Gastrocnemius medialis (tissue), 4 donors: ENCODE measurements around the gene RFC4. TPM values are rescaled to one million over a fixed set of nuclear protein-coding genes. Genes with fewer than 3 reads are reported as not detected.

Experiments
- ATAC-seq, 2 donors: fragments of 150-250 bp; one replicate each; pipeline ENCODE4 v1.9.1; 2016
- DNase-seq, 2 donors: peaks; one replicate each; pipeline ENCODE4 v3.0.0-alpha.2; 2019
- H3K27ac ChIP-seq, 4 donors: fragments of 200-600 bp; sonication (generic); 1 replicate in 1 of 4; 2 replicates in 3 of 4; pipeline ENCODE4 v1.5.1; 2016 to 2018; ENCODE audit warnings: mild to moderate bottlenecking in 2 of 4, moderate library complexity in 1 of 4
- H3K27me3 ChIP-seq, 3 donors: fragments of 200-600 bp; sonication (generic) in 2 of 3; 1 replicate in 1 of 3; 2 replicates in 2 of 3; pipeline versions ENCODE4 v1.5.1 to v1.6.0; 2016 to 2019; ENCODE audit warnings: mild to moderate bottlenecking in 1 of 3, moderate library complexity in 1 of 3
- H3K36me3 ChIP-seq, 2 donors: fragments of 200-600 bp; sonication (generic) in 1 of 2; one replicate each; pipeline ENCODE4 v1.5.1; 2017 to 2018
- H3K4me1 ChIP-seq, 2 donors: fragments of 200-600 bp; sonication (generic) in 1 of 2; one replicate each; pipeline ENCODE4 v1.5.1; 2016 to 2017; ENCODE audit warnings: mild to moderate bottlenecking in 2 of 2
- H3K4me3 ChIP-seq, 4 donors: fragments of 200-600 bp; sonication (generic) in 3 of 4; 1 replicate in 1 of 4; 2 replicates in 3 of 4; pipeline ENCODE4 v1.5.1; 2016 to 2019; ENCODE audit warnings: mild to moderate bottlenecking in 2 of 4
- H3K9me3 ChIP-seq, 3 donors: fragments of 200-600 bp; sonication (generic) in 2 of 3; 1 replicate in 1 of 3; 2 replicates in 2 of 3; pipeline ENCODE4 v1.5.1; 2016 to 2019
- CTCF ChIP-seq, 5 experiments: fragments of 450-650 bp in 3 of 5; fragments of 200-600 bp in 2 of 5; sonication (generic) in 2 of 5; IDR thresholded peaks in 4 of 5; conservative IDR thresholded peaks in 1 of 5; 1 replicate in 4 of 5; 2 replicates in 1 of 5; pipeline ENCODE4 v1.5.1; 2016 to 2019; ENCODE audit warnings: antibody characterized with exemption in 5 of 5, mild to moderate bottlenecking in 3 of 5, moderate library complexity in 3 of 5
- POLR2A ChIP-seq, 2 donors: fragments of 450-650 bp; IDR thresholded peaks; one replicate each; pipeline ENCODE4 v1.6.1; 2017; ENCODE audit warnings: antibody characterized with exemption in 2 of 2, mild to moderate bottlenecking in 2 of 2, moderate library complexity in 2 of 2
- in situ Hi-C, 4 donors: fragments of 200-750 bp; cut with MboI; loops; one replicate each; pipeline versions ENCODE4 v1.15.0 to v1.8.0; 2017; ENCODE audit warnings: low sequenced_read_pairs in 4 of 4
- intact Hi-C: fragments of 100-400 bp; cut with DNase I; formaldehyde crosslinking; loops from one replicate; pipeline ENCODE4 v1.15.1; 2023; ENCODE audit warnings: low total_unique reads
- total RNA-seq, 4 donors: library from RNA; depleted of rRNA; stranded (reverse); fragments of >200 nt; gene quantifications; one replicate each; pipeline versions ENCODE4 v1.1.0 to v1.2.3, GENCODE V29; 2016

Gene RFC4
- total RNA-seq, 4 donors from 2014 or later: 4.5 to 15.1 (median 7.3) TPM

GRCh38 chr3:186789554-186790260, 16.6 kb downstream of the RFC4 start:
- Histone ChIP-seq H3K4me1 (peaks cover 35 to 37% of the 10 kb centered on the region in 2 donors), H3K27me3 (no peaks in the 10 kb centered on the region), H3K9me3 (no peaks in the 10 kb centered on the region), H3K27ac (no peak overlapping the region), H3K36me3 (peaks cover 11 to 53% of the 10 kb centered on the region in 2 donors), H3K4me3 (no peak overlapping the region)
- TF ChIP-seq CTCF (IDR thresholded peaks at IDR 0.05 in 4 of 5, conservative IDR thresholded peaks at IDR 0.05 in 1 of 5) (no peak), POLR2A (IDR thresholded peaks at IDR 0.05) (no peak)
- DNase-seq: no peak
- in situ Hi-C loops: loop anchor here in 3 of 4 donors (25.0 kb wide), 3 partner anchors 227 to 1202 kb away; partner anchors contain the start of genes TRA2B (in 3 of the 3), DNAJB11 (in 1 of the 3), SENP2 (in 1 of the 3) and TBCCD1 (in 1 of the 3)
- ATAC-seq: no peak
- intact Hi-C loops: loop anchor here (10.0 kb wide), 2 partner anchors 685 to 925 kb away; partner anchors contain the start of gene ETV5

GRCh38 chr3:186788482-186789370, 17.6 kb downstream of the RFC4 start:
- TF ChIP-seq POLR2A (IDR thresholded peaks at IDR 0.05) (no peak), CTCF (IDR thresholded peaks at IDR 0.05 in 4 of 5, conservative IDR thresholded peaks at IDR 0.05 in 1 of 5) (no peak)
- H3K4me1 ChIP-seq: peaks cover 38 to 42% of the 10 kb centered on the region in 2 donors
- in situ Hi-C loops: loop anchor here in 3 of 4 donors (25.0 kb wide), 3 partner anchors 226 to 1201 kb away; partner anchors contain the start of genes TRA2B (in 3 of the 3), DNAJB11 (in 1 of the 3), SENP2 (in 1 of the 3) and TBCCD1 (in 1 of the 3)
- ATAC-seq (no peak), DNase-seq (no peak)
- H3K27ac ChIP-seq: no peak overlapping the region
- intact Hi-C loops: loop anchor here (10.0 kb wide), 2 partner anchors 684 to 926 kb away; partner anchors contain the start of gene ETV5
- no peak overlapping the region for H3K4me3 ChIP-seq
- H3K9me3 ChIP-seq: no peaks in the 10 kb centered on the region
- no peaks in the 10 kb centered on the region for H3K27me3 ChIP-seq
- peaks cover 11 to 59% of the 10 kb centered on the region in 2 donors for H3K36me3 ChIP-seq

GRCh38 chr3:186787642-186788481, 18.4 kb downstream of the RFC4 start:
- ATAC-seq (no peak), DNase-seq (no peak)
- no peak overlapping the region for H3K4me3 ChIP-seq
- peaks cover 38 to 42% of the 10 kb centered on the region in 2 donors for H3K4me1 ChIP-seq
- in situ Hi-C loops: loop anchor here in 3 of 4 donors (25.0 kb wide), 3 partner anchors 226 to 1201 kb away; partner anchors contain the start of genes TRA2B (in 3 of the 3), DNAJB11 (in 1 of the 3), SENP2 (in 1 of the 3) and TBCCD1 (in 1 of the 3)
- peaks cover 11 to 59% of the 10 kb centered on the region in 2 donors for H3K36me3 ChIP-seq
- peak overlapping the region in 1 of 4 donors; percentile 19 for H3K27ac ChIP-seq
- H3K27me3 ChIP-seq: no peaks in the 10 kb centered on the region
- intact Hi-C loops: loop anchor here (10.0 kb wide), 2 partner anchors 683 to 927 kb away; partner anchors contain the start of gene ETV5
- no peaks in the 10 kb centered on the region for H3K9me3 ChIP-seq
- TF ChIP-seq CTCF (IDR thresholded peaks at IDR 0.05 in 4 of 5, conservative IDR thresholded peaks at IDR 0.05 in 1 of 5): no peak
